Neuronal stem cell (in vitro differentiated cells): ENCODE results near the gene PIK3R5.

Experiments used
- DNase-seq: peaks from one replicate; pipeline ENCODE4 v3.0.0-alpha.2; 2013; ENCODE audit warnings: low spot score
- H2AFZ ChIP-seq: one replicate; pipeline ENCODE4 v1.6.1; 2013; ENCODE audit warnings: mild to moderate bottlenecking, low read length, inconsistent platforms
- H2AK5ac ChIP-seq: 2 replicates; pipeline ENCODE4 v1.6.1; 2013; ENCODE audit warnings: low read depth, mild to moderate bottlenecking, inconsistent platforms, low read length, moderate library complexity, mixed read lengths
- H2BK120ac ChIP-seq: 2 replicates; pipeline ENCODE4 v1.6.1; 2013; ENCODE audit warnings: low read depth, mild to moderate bottlenecking, inconsistent platforms, low read length, moderate library complexity, mixed read lengths
- H2BK12ac ChIP-seq: one replicate; pipeline ENCODE4 v1.6.1; 2013; ENCODE audit warnings: low read length, inconsistent platforms
- H2BK15ac ChIP-seq: 2 replicates; pipeline ENCODE4 v1.6.1; 2013; ENCODE audit warnings: mild to moderate bottlenecking, low read length, inconsistent platforms, mixed read lengths
- H2BK5ac ChIP-seq: one replicate; pipeline ENCODE4 v1.6.1; 2013; ENCODE audit warnings: inconsistent platforms, mild to moderate bottlenecking, low read length, moderate library complexity
- H3K14ac ChIP-seq: one replicate; pipeline ENCODE4 v1.6.1; 2013; ENCODE audit warnings: low read length, inconsistent platforms
- H3K18ac ChIP-seq: 2 replicates; pipeline ENCODE4 v1.6.1; 2013; ENCODE audit warnings: low read length, inconsistent platforms
- H3K23ac ChIP-seq: 2 replicates; pipeline ENCODE4 v1.6.1; 2013; ENCODE audit warnings: low read depth, mild to moderate bottlenecking, mixed read lengths, low read length, inconsistent platforms; ENCODE audit not compliant: poor library complexity
- H3K27ac ChIP-seq: replicated peaks from 3 replicates; pipeline ENCODE4 v1.5.1; 2013; ENCODE audit warnings: low read length, inconsistent platforms
- H3K27me3 ChIP-seq, 3 experiments: 2 replicates each; pipeline ENCODE4 v1.6.1; 2013; ENCODE audit warnings: low read length in 3 of 3, mild to moderate bottlenecking in 2 of 3, inconsistent platforms in 1 of 3, low read depth in 1 of 3, mixed read lengths in 1 of 3, moderate library complexity in 1 of 3; ENCODE audit not compliant: control insufficient read depth in 3 of 3, insufficient read depth in 3 of 3
- H3K36me3 ChIP-seq, 2 donors: replicated peaks in 1 of 2; 2 replicates each; pipeline ENCODE4 v1.6.1; 2013; ENCODE audit warnings: low read length in 2 of 2; ENCODE audit not compliant: control insufficient read depth in 2 of 2, insufficient read depth in 2 of 2
- H3K4ac ChIP-seq: 2 replicates; pipeline ENCODE4 v1.6.1; 2013; ENCODE audit warnings: inconsistent platforms, mild to moderate bottlenecking, low read length, moderate library complexity
- H3K4me1 ChIP-seq, 2 donors: 1 replicate in 1 of 2; 2 replicates in 1 of 2; pipeline ENCODE4 v1.6.1; 2013; ENCODE audit warnings: low read length in 2 of 2, low read depth in 1 of 2; ENCODE audit not compliant: control insufficient read depth in 2 of 2, insufficient read depth in 1 of 2
- H3K4me2 ChIP-seq: one replicate; pipeline ENCODE4 v1.6.1; 2013; ENCODE audit warnings: mild to moderate bottlenecking, low read length, inconsistent platforms; ENCODE audit not compliant: insufficient read depth, poor library complexity, severe bottlenecking
- H3K4me3 ChIP-seq, 2 donors: 2 replicates each; pipeline ENCODE4 v1.5.1; 2013; ENCODE audit warnings: low read length in 2 of 2, mild to moderate bottlenecking in 2 of 2, inconsistent platforms in 1 of 2, moderate library complexity in 1 of 2
- H3K79me1 ChIP-seq: one replicate; pipeline ENCODE4 v1.6.1; 2013; ENCODE audit warnings: low read depth, mild to moderate bottlenecking, inconsistent platforms, low read length, moderate library complexity
- H3K9ac ChIP-seq: one replicate; pipeline ENCODE4 v1.6.1; 2013; ENCODE audit warnings: mild to moderate bottlenecking, low read depth, low read length, inconsistent platforms; ENCODE audit not compliant: poor library complexity
- H3K9me3 ChIP-seq, 2 donors: replicated peaks in 1 of 2; 2 replicates each; pipeline versions ENCODE3 to v1.6.1; 2013; ENCODE audit warnings: low read length in 2 of 2, mild to moderate bottlenecking in 2 of 2, inconsistent platforms in 1 of 2, low read depth in 1 of 2, mixed read lengths in 1 of 2, moderate library complexity in 1 of 2; ENCODE audit not compliant: control insufficient read depth in 2 of 2, insufficient read depth in 1 of 2
- H4K8ac ChIP-seq: one replicate; pipeline ENCODE4 v1.6.1; 2013; ENCODE audit warnings: low read depth, mild to moderate bottlenecking, inconsistent platforms, low read length, moderate library complexity
- H4K91ac ChIP-seq: one replicate; pipeline ENCODE4 v1.6.1; 2013; ENCODE audit warnings: low read length, low read depth, mild to moderate bottlenecking, inconsistent platforms; ENCODE audit not compliant: poor library complexity
- WGBS, 2 donors: extraction: QIAGEN DNeasy Blood & Tissue Kit; methylation state at CpG; one replicate each; pipeline ENCODE4 v1.1.7; 2013; ENCODE audit warnings: missing lambda C conversion rate in 2 of 2, mixed read lengths in 1 of 2; ENCODE audit not compliant: insufficient read length in 2 of 2, insufficient replicate concordance in 1 of 2; ENCODE audit errors: extremely low coverage in 2 of 2; 5-methylcytosine and 5-hydroxymethylcytosine counted together

Gene PIK3R5

GRCh38 chr17:9007052-9007714 is 41.7 kb upstream of the PIK3R5 start:
- no peak overlapping the region for H2BK15ac ChIP-seq
- H3K9me3 ChIP-seq = peaks cover 3 to 5% of the 10 kb centered on the region in 2 donors
- H2BK120ac ChIP-seq = no peak overlapping the region
- DNase-seq = no peak
- H2BK5ac ChIP-seq = no peak overlapping the region
- no peaks in the 10 kb centered on the region for H3K79me1 ChIP-seq
- H2AFZ ChIP-seq = no peak overlapping the region
- H3K4me1 ChIP-seq = peaks cover 3 to 14% of the 10 kb centered on the region in 2 donors
- H4K91ac ChIP-seq = no peak overlapping the region
- no peak overlapping the region for H3K23ac ChIP-seq
- H2AK5ac ChIP-seq = no peak overlapping the region
- no peak overlapping the region for H3K4me3 ChIP-seq
- no peak overlapping the region for H3K9ac ChIP-seq
- no peak overlapping the region for H3K14ac ChIP-seq
- no peak overlapping the region for H2BK12ac ChIP-seq
- H4K8ac ChIP-seq = no peak overlapping the region
- no peak overlapping the region for H3K4me2 ChIP-seq
- WGBS, 2 donors = no CpG with 5 or more reads among the region's 2 CpGs
- H3K18ac ChIP-seq = no peak overlapping the region
- no peak overlapping the region for H3K4ac ChIP-seq
- H3K36me3 ChIP-seq = no peaks in the 10 kb centered on the region
- no peak overlapping the region for H3K27ac ChIP-seq
- peaks cover 5 to 61% (median 31%) of the 10 kb centered on the region in 3 experiments for H3K27me3 ChIP-seq

- no peak overlapping the region for H2AK5ac ChIP-seq
- no peak for DNase-seq
- H3K9me3 ChIP-seq = peaks cover 5 to 8% of the 10 kb centered on the region in 2 donors
- H2BK5ac ChIP-seq = no peak overlapping the region
- no peak overlapping the region for H2AFZ ChIP-seq
- H3K27me3 ChIP-seq = peaks cover 5 to 69% (median 40%) of the 10 kb centered on the region in 3 experiments
- H3K4me1 ChIP-seq = peaks cover 3 to 16% of the 10 kb centered on the region in 2 donors
- no peak overlapping the region for H4K8ac ChIP-seq
- no peak overlapping the region for H3K4me3 ChIP-seq
- no peak overlapping the region for H3K27ac ChIP-seq
- no peak overlapping the region for H3K23ac ChIP-seq
- H2BK12ac ChIP-seq = no peak overlapping the region
- H2BK120ac ChIP-seq = no peak overlapping the region
- H4K91ac ChIP-seq = no peak overlapping the region
- H3K14ac ChIP-seq = no peak overlapping the region
- H3K79me1 ChIP-seq = no peaks in the 10 kb centered on the region
- WGBS, 2 donors = no CpG with 5 or more reads among the region's 7 CpGs
- no peaks in the 10 kb centered on the region for H3K36me3 ChIP-seq
- no peak overlapping the region for H3K4ac ChIP-seq
- no peak overlapping the region for H3K9ac ChIP-seq
- no peak overlapping the region for H2BK15ac ChIP-seq
- H3K18ac ChIP-seq = no peak overlapping the region
- no peak overlapping the region for H3K4me2 ChIP-seq
Measured at GRCh38 chr17:9006175-9006767, 40.8 kb upstream of the PIK3R5 start.

- Histone ChIP-seq H2BK12ac (no peak overlapping the region), H3K27me3 (peaks cover 5 to 66% (median 42%) of the 10 kb centered on the region in 3 experiments), H2AFZ (no peak overlapping the region), H3K14ac (no peak overlapping the region), H3K4me2 (no peak overlapping the region), H3K79me1 (no peaks in the 10 kb centered on the region), H3K4me3 (no peak overlapping the region), H4K91ac (no peak overlapping the region), H3K9ac (no peak overlapping the region), H2BK15ac (peak overlapping the region; percentile 23), H3K23ac (no peak overlapping the region), H3K36me3 (no peaks in the 10 kb centered on the region), H2AK5ac (no peak overlapping the region), H3K4me1 (peaks cover 3 to 16% of the 10 kb centered on the region in 2 donors), H3K27ac (no peak overlapping the region), H2BK5ac (no peak overlapping the region), H3K4ac (no peak overlapping the region), H3K18ac (no peak overlapping the region), H4K8ac (no peak overlapping the region), H3K9me3 (peaks cover 5 to 9% of the 10 kb centered on the region in 2 donors), H2BK120ac (no peak overlapping the region)
- no CpG with 5 or more reads among the region's 6 CpGs for WGBS, 2 donors
- no peak for DNase-seq
Measured at GRCh38 chr17:9004961-9005285, 39.4 kb upstream of the PIK3R5 start.

GRCh38 chr17:9004132-9004960 is 38.8 kb upstream of the PIK3R5 start:
- H2BK12ac ChIP-seq = no peak overlapping the region
- no peaks in the 10 kb centered on the region for H3K79me1 ChIP-seq
- H3K9me3 ChIP-seq = peaks cover 5 to 10% of the 10 kb centered on the region in 2 donors
- H3K9ac ChIP-seq = peak overlapping the region; percentile 81
- peak overlapping the region; percentile 35 for H2BK5ac ChIP-seq
- H4K8ac ChIP-seq = no peak overlapping the region
- no peak overlapping the region for H3K27ac ChIP-seq
- no peak overlapping the region for H2BK120ac ChIP-seq
- H3K4ac ChIP-seq = no peak overlapping the region
- H3K27me3 ChIP-seq = peaks cover 5 to 61% (median 42%) of the 10 kb centered on the region in 3 experiments
- peak overlapping the region; percentile 78 for H3K18ac ChIP-seq
- no peak overlapping the region for H2AK5ac ChIP-seq
- H3K23ac ChIP-seq = no peak overlapping the region
- H3K36me3 ChIP-seq = no peaks in the 10 kb centered on the region
- peak overlapping the region; percentile 88 for H3K4me2 ChIP-seq
- H3K4me3 ChIP-seq = peak overlapping the region; percentile 35 to 59
- no CpG with 5 or more reads among the region's 58 CpGs for WGBS, 2 donors
- H2BK15ac ChIP-seq = peak overlapping the region; percentile 23
- H4K91ac ChIP-seq = no peak overlapping the region
- no peak for DNase-seq
- H2AFZ ChIP-seq = peak overlapping the region; percentile 93
- no peak overlapping the region for H3K14ac ChIP-seq
- peaks cover 3 to 16% of the 10 kb centered on the region in 2 donors for H3K4me1 ChIP-seq
